ENCODE data around the gene PTPRM. TPM values are rescaled to one million over a fixed set of nuclear protein-coding genes. Genes with fewer than 3 reads are reported as not detected.
A peak's percentile ranks its signal among the peaks of the same experiment; 100 is the strongest.

Gene PTPRM
- polyA plus RNA-seq, 2 of the 4 experiments (the other 2 are of a cell fraction): 44.5 to 199 TPM

- WGBS (ENCODE audit: missing lambda C conversion rate): 5% methylated on average over 2 of the region's 2 CpGs
- ChIA-PET POLR2A (no interaction called here), CTCF (interaction anchor here (1.0 kb wide), 1 partner anchor 48 kb away, joined by 3 read pairs; no protein-coding TSS in a partner anchor)
- no peaks in the 10 kb centered on the region for H3K9me3 ChIP-seq
- ATAC-seq: no peak
- no peak for FAIRE-seq
- peak overlapping the region; percentile 87 for H3K4me2 ChIP-seq
- TF ChIP-seq MAFK (IDR thresholded peaks at IDR 0.05; ENCODE audit: partially characterized antibody): peak; percentile 10
- TF ChIP-seq RFX5 (IDR thresholded peaks at IDR 0.05): no peak
- H3K27ac ChIP-seq: peak overlapping the region; percentile 68 to 79
- DNase-seq (ENCODE audit: low read depth in 1 of 2, low spot score in 1 of 2): no peak
- H3K4me1 ChIP-seq: peaks cover 66% of the 10 kb centered on the region
- H3K4me3 ChIP-seq: peak overlapping the region; percentile 34; the same call in 1 of the 3 replicates
Observed at GRCh38 chr18:7572822-7573221, 5.7 kb downstream of the PTPRM start.

- FAIRE-seq: no peak
- no peak for TF ChIP-seq KDM1A (IDR thresholded peaks at IDR 0.05; ENCODE audit: low read depth)
- TF ChIP-seq BHLHE40 (IDR thresholded peaks at IDR 0.05; ENCODE audit: low read depth, low read length): no peak
- TF ChIP-seq FOSB (CRISPR knock-in tag; IDR thresholded peaks at IDR 0.05): no peak
- TF ChIP-seq RAD21 (conservative IDR thresholded peaks at IDR 0.05 in 1 of 2, IDR thresholded peaks at IDR 0.05 in 1 of 2): no peak; a peak in 1 of 5 replicates
- TF ChIP-seq SMC3 (IDR thresholded peaks at IDR 0.05): no peak
- no peak for TF ChIP-seq FOSL2 (IDR thresholded peaks at IDR 0.05)
- peak; percentile 72 for TF ChIP-seq FOSL2 (CRISPR knock-in tag; IDR thresholded peaks at IDR 0.05)
- TF ChIP-seq MAZ (IDR thresholded peaks at IDR 0.05; ENCODE audit: borderline replicate concordance, low read depth, low read length): no peak
- no peak for TF ChIP-seq CBX2 (IDR thresholded peaks at IDR 0.05; ENCODE audit: borderline replicate concordance, low read depth)
- TF ChIP-seq E2F6 (IDR thresholded peaks at IDR 0.05; ENCODE audit: borderline replicate concordance, low read depth): no peak
- TF ChIP-seq ATOH8 (CRISPR knock-in tag; IDR thresholded peaks at IDR 0.05; ENCODE audit: low read depth): no peak
- TF ChIP-seq HDAC2 (IDR thresholded peaks at IDR 0.05): no peak
- peak; percentile 81 for TF ChIP-seq MAFK (IDR thresholded peaks at IDR 0.05; ENCODE audit: partially characterized antibody)
- TF ChIP-seq CTCF (IDR thresholded peaks at IDR 0.05): no peak
- ChIA-PET POLR2A (interaction anchor here (0.8 kb wide), 1 partner anchor 8 kb away, joined by 4 read pairs; no protein-coding TSS in a partner anchor), CTCF (interaction anchor here (0.6 to 2.5 kb wide), 3 partner anchors 10 to 355 kb away, joined by 3 to 10 read pairs (median 4); no protein-coding TSS in a partner anchor)
- Histone ChIP-seq H3K4me3 (peak overlapping the region; percentile 15; the same call in 2 of the 3 replicates), H3K9me3 (no peaks in the 10 kb centered on the region), H3K27ac (peak overlapping the region; percentile 79 to 84), H3K4me1 (peaks cover 81% of the 10 kb centered on the region), H3K4me2 (peak overlapping the region; percentile 87)
- 15% methylated on average over 2 of the region's 2 CpGs for WGBS (ENCODE audit: missing lambda C conversion rate)
- ATAC-seq: peak; percentile 49 to 60
- DNase-seq (ENCODE audit: low read depth in 1 of 2, low spot score in 1 of 2): peak in 1 of 2 experiments; percentile 12
Observed at GRCh38 chr18:7575465-7576028, 8.4 kb downstream of the PTPRM start.

GRCh38 chr18:7576077-7576476 is 9.0 kb downstream of the PTPRM start:
- H3K4me3 ChIP-seq: no peak overlapping the region; the same call in 2 of the 3 replicates
- DNase-seq (ENCODE audit: low read depth in 1 of 2, low spot score in 1 of 2) (no peak), ATAC-seq (peak in 1 of 2 experiments; percentile 30; a peak in 1 of 6 replicates), FAIRE-seq (no peak)
- peak overlapping the region; percentile 79 to 84 for H3K27ac ChIP-seq
- H3K9me3 ChIP-seq: no peaks in the 10 kb centered on the region
- H3K4me1 ChIP-seq: peaks cover 81% of the 10 kb centered on the region
- ChIA-PET CTCF (interaction anchor here (1.4 to 2.5 kb wide), 2 partner anchors 9 to 303 kb away, joined by 4 to 10 read pairs; no protein-coding TSS in a partner anchor), POLR2A (interaction anchor here (0.8 kb wide), 1 partner anchor 8 kb away, joined by 4 read pairs; no protein-coding TSS in a partner anchor)
- H3K4me2 ChIP-seq: peak overlapping the region; percentile 87
- TF ChIP-seq USF2 (IDR thresholded peaks at IDR 0.05): no peak
- no peak for TF ChIP-seq KDM5A (IDR thresholded peaks at IDR 0.05)
- TF ChIP-seq EP300 (IDR thresholded peaks at IDR 0.05): no peak
- TF ChIP-seq REST (IDR thresholded peaks at IDR 0.05): no peak
- no peak for TF ChIP-seq FOXS1 (CRISPR knock-in tag; IDR thresholded peaks at IDR 0.05)
- TF ChIP-seq HOXB13 (CRISPR knock-in tag; IDR thresholded peaks at IDR 0.05; ENCODE audit: low read depth): no peak
- no peak for TF ChIP-seq NPAS2 (CRISPR knock-in tag; IDR thresholded peaks at IDR 0.05; ENCODE audit: borderline replicate concordance)
- no peak for TF ChIP-seq NR3C1 (IDR thresholded peaks at IDR 0.05)
- no peak for TF ChIP-seq ZFP36 (IDR thresholded peaks at IDR 0.05; ENCODE audit: borderline replicate concordance, partially characterized antibody)
- no peak for TF ChIP-seq POLR2AphosphoS2 (conservative IDR thresholded peaks at IDR 0.05; ENCODE audit: low read length)
- TF ChIP-seq RFX5 (IDR thresholded peaks at IDR 0.05): no peak
- TF ChIP-seq ESRRA (IDR thresholded peaks at IDR 0.05; ENCODE audit: borderline replicate concordance, low read length): no peak
